ENCODE data around the gene SPECC1.

The SPECC1 gene

GRCh38 chr17:19979917-19980770, 29.0 kb upstream of the SPECC1 start:
- no peak for TF ChIP-seq CTCF (IDR thresholded peaks at IDR 0.05)

- TF ChIP-seq CTCF (IDR thresholded peaks at IDR 0.05) = no peak
Observed at GRCh38 chr17:19986941-19987861, 22.0 kb upstream of the SPECC1 start.

GRCh38 chr17:19987897-19988296, 21.3 kb upstream of the SPECC1 start:
- TF ChIP-seq CTCF (IDR thresholded peaks at IDR 0.05) = no peak

- no peak for TF ChIP-seq CTCF (IDR thresholded peaks at IDR 0.05)
Observed at GRCh38 chr17:19991252-19991885, 17.8 kb upstream of the SPECC1 start.

GRCh38 chr17:19992803-19993713, 16.1 kb upstream of the SPECC1 start:
- peak; percentile 67 for TF ChIP-seq CTCF (IDR thresholded peaks at IDR 0.05)

GRCh38 chr17:19996086-19996485, 13.1 kb upstream of the SPECC1 start:
- no peak for TF ChIP-seq CTCF (IDR thresholded peaks at IDR 0.05)
